DMS 273 treated with DMSO at 0.1 percent for 48 hours (cell line): Measurements from ENCODE around the gene RPS6KA5.

Experiments used
- DNase-seq: peaks from one replicate; lab custom pipeline; 2025; lab: John Stamatoyannopoulos, UW

Gene RPS6KA5

GRCh38 chr14:90807060-90807459, 253.4 kb downstream of the RPS6KA5 start:
- DNase-seq, result no peak

GRCh38 chr14:90805662-90806540, 254.5 kb downstream of the RPS6KA5 start:
- no peak for DNase-seq

- no peak for DNase-seq
Measured at GRCh38 chr14:90805084-90805391, 255.4 kb downstream of the RPS6KA5 start.

GRCh38 chr14:90804292-90805083, 256.0 kb downstream of the RPS6KA5 start:
- no peak for DNase-seq

GRCh38 chr14:90803249-90803648, 257.2 kb downstream of the RPS6KA5 start:
- DNase-seq, result no peak

- no peak for DNase-seq
Measured at GRCh38 chr14:90799420-90799819, 261.0 kb downstream of the RPS6KA5 start.

GRCh38 chr14:90797919-90798318, 262.5 kb downstream of the RPS6KA5 start:
- no peak for DNase-seq
